Measurements from ENCODE around the gene FECH.
"Not testable (repeated sequence)": the region's sequence is repeated elsewhere in the genome, so short reads cannot be mapped to it uniquely, and the experiment has no call there.

Gene FECH

GRCh38 chr18:57586251-57587049, at the start of gene FECH:
TSS of gene FECH (minus strand) at chr18:57586702. CDS start at chr18:57586620, 82 bp downstream.
- peak; percentile 53 for DNase-seq (ENCODE audit: low read depth)

- no peak for DNase-seq (ENCODE audit: low read depth)
These were observed 48.7 kb upstream of the FECH start for GRCh38 chr18:57635003-57635822.

GRCh38 chr18:57631697-57632096, 45.2 kb upstream of the FECH start:
- DNase-seq (ENCODE audit: low read depth), result no peak

- DNase-seq (ENCODE audit: low read depth), result no peak
These were observed 44.5 kb upstream of the FECH start for GRCh38 chr18:57630754-57631595.

- DNase-seq (ENCODE audit: low read depth), result peak; percentile 87
These were observed 43.7 kb upstream of the FECH start for GRCh38 chr18:57630002-57630753.

- DNase-seq (ENCODE audit: low read depth), result no peak
These were observed 42.9 kb upstream of the FECH start for GRCh38 chr18:57629422-57629821.

GRCh38 chr18:57627488-57627887, 41.0 kb upstream of the FECH start:
- no peak for DNase-seq (ENCODE audit: low read depth)

GRCh38 chr18:57624988-57625387, 38.5 kb upstream of the FECH start:
- no peak for DNase-seq (ENCODE audit: low read depth)

- peak; percentile 3 for DNase-seq (ENCODE audit: low read depth)
These were observed 34.7 kb upstream of the FECH start for GRCh38 chr18:57621246-57621604.

- no peak for DNase-seq (ENCODE audit: low read depth)
These were observed 33.4 kb upstream of the FECH start for GRCh38 chr18:57619876-57620275.

GRCh38 chr18:57618910-57619309, 32.4 kb upstream of the FECH start:
- DNase-seq (ENCODE audit: low read depth), result no peak

- no peak for DNase-seq (ENCODE audit: low read depth)
These were observed 17.4 kb upstream of the FECH start for GRCh38 chr18:57603871-57604270.

GRCh38 chr18:57595347-57595746, 8.8 kb upstream of the FECH start:
- no peak for DNase-seq (ENCODE audit: low read depth)

- DNase-seq (ENCODE audit: low read depth), result not testable (repeated sequence)
These were observed 6.2 kb upstream of the FECH start for GRCh38 chr18:57592716-57593115.

- DNase-seq (ENCODE audit: low read depth), result no peak
These were observed 2.7 kb upstream of the FECH start for GRCh38 chr18:57589161-57589560.

- no peak for DNase-seq (ENCODE audit: low read depth)
These were observed 678 bp upstream of the FECH start for GRCh38 chr18:57587098-57587661.

GRCh38 chr18:57585855-57586250, 649 bp downstream of the FECH start:
- DNase-seq (ENCODE audit: low read depth), result no peak

- no peak for DNase-seq (ENCODE audit: low read depth)
These were observed 1.1 kb downstream of the FECH start for GRCh38 chr18:57585421-57585820.

GRCh38 chr18:57584444-57584843, 2.1 kb downstream of the FECH start:
- DNase-seq (ENCODE audit: low read depth), result no peak

- no peak for DNase-seq (ENCODE audit: low read depth)
These were observed 3.1 kb downstream of the FECH start for GRCh38 chr18:57583297-57583835.
